DMS79 treated with DMSO at 0.1 percent for 48 hours (cell line): ENCODE data around the gene MCUR1.
"Not testable (repeated sequence)": the region's sequence is repeated elsewhere in the genome, so short reads cannot be mapped to it uniquely, and the experiment has no call there.

ENCODE experiments used
- DNase-seq: peaks from one replicate; lab custom pipeline; 2025; lab: John Stamatoyannopoulos, UW

MCUR1 gene, protein sequence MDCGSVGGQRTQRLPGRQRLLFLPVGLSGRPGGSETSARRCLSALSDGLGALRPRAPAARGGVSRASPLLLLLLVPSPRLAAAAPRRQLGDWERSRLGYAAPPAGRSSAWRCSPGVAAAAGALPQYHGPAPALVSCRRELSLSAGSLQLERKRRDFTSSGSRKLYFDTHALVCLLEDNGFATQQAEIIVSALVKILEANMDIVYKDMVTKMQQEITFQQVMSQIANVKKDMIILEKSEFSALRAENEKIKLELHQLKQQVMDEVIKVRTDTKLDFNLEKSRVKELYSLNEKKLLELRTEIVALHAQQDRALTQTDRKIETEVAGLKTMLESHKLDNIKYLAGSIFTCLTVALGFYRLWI

GRCh38 chr6:13814176-13814937 lies at the start of gene MCUR1:
TSS of gene MCUR1 (minus strand) at chr6:13814557. CDS start at chr6:13814429, 128 bp downstream.
- DNase-seq = peak; percentile 34

GRCh38 chr6:13863699-13864155 lies 49.4 kb upstream of the MCUR1 start:
- DNase-seq = no peak

DNA sequence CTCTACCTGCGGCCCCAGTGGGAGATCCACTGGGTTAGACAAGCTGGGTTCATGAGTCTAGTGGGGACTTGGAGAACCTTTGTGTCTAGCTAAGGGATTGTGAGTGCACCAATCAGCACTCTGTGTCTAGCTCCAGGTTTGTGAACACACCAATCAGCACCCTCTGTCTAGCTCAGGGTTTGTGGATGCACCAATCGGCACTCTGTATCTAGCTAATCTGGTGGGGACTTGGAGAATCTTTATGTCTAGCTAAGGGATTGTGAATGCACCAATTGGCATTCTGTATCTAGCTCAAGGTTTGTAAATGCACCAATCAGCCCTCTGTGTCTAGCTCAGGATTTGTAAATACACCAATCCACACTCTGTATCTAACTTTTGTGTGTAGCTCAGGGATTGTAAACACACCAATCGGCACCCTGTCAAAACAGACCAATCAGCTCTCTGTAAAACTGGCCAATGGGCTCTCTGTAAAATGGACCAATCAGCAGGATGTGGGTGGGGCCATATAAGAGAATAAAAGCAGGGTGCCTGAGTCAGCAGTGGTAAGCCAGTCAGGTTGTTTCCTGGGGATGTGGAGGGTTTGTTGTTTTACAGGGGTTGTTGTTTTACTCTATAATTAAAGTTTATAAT lies 46.3 kb upstream of the MCUR1 start:
- DNase-seq = not testable (repeated sequence)

- no peak for DNase-seq
Observed at GRCh38 chr6:13859871-13860555, 45.7 kb upstream of the MCUR1 start.

- no peak for DNase-seq
Observed at GRCh38 chr6:13854716-13855250, 40.4 kb upstream of the MCUR1 start.

DNA sequence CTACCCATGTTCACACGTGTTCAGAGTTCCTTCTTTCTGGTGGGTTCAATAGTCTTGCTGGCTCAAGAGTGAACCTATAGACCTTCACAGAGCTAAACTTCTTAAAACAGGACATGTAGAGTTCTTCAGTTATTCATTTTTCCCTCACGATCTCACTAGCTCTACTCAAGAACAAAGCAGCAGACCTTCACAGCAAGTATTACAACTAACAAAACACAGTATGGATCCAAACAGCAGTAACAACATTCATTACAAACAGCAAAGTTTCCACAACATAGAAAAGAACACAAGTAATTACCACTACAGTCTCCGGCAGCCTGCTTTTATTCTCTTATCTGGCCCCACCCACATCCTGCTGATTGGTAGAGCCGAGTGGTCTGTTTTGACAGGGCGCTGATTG lies 39.5 kb upstream of the MCUR1 start:
- no peak for DNase-seq

DNA sequence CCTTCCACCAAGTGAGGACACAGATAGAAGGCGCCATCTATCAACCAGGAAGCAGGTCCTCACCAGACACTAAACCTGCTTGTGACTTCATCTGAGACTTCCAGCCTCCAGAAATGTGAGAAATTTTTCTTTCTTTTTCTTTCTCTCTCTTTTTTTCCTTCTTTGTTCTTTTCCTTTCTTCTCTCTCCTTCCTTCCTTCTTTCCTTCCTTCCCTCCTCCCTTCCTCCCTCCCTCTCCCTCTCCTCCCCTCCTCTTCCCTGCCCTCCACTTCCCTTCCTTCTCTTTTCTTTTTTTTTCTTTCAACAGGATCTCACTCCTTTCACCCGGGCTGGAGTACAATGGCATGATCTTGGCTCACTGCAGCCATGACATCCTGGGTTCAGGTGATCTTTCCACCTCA lies 37.4 kb upstream of the MCUR1 start:
- no peak for DNase-seq

DNA sequence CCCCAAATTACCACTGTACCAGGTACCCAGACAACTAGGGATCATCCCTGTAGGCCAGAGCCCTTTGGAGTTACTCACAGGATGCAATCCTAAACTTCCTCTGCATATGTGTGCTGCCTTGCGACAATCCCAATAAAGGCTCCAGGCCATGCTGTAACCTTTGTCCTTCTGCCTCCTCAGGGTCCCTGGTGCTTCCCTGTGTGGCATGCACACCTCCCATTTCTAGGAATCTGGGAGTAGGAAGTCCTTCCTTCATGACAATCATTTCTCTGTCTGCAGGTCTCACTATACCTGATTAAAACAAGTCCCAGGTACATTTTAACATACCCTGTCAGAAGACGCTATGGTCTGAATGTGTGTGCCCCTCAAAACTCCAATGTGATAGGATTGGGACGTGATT lies 37.0 kb upstream of the MCUR1 start:
- no peak for DNase-seq

DNA sequence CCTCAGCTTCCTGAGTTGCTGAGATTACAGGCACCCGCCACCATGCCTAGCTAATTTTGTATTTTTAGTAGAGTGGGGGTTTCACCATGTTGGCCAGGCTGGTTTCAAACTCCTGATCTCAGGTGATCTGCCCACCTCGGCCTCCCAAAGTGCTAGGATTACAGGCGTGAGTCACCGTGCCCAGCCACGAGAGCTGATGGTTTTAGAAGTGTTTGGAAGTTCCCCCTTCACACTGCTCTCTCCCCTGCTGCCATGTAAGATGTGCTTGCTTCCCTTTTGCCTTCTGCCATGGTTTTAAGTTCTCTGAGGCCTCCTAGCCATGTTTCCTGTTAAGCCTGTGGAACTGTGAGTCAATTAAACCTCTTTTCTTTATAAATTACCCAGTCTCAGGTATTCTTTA lies 36.3 kb upstream of the MCUR1 start:
- DNase-seq = not testable (repeated sequence)

- peak; percentile 3 for DNase-seq
Observed at GRCh38 chr6:13848522-13849150, 34.3 kb upstream of the MCUR1 start.

DNA sequence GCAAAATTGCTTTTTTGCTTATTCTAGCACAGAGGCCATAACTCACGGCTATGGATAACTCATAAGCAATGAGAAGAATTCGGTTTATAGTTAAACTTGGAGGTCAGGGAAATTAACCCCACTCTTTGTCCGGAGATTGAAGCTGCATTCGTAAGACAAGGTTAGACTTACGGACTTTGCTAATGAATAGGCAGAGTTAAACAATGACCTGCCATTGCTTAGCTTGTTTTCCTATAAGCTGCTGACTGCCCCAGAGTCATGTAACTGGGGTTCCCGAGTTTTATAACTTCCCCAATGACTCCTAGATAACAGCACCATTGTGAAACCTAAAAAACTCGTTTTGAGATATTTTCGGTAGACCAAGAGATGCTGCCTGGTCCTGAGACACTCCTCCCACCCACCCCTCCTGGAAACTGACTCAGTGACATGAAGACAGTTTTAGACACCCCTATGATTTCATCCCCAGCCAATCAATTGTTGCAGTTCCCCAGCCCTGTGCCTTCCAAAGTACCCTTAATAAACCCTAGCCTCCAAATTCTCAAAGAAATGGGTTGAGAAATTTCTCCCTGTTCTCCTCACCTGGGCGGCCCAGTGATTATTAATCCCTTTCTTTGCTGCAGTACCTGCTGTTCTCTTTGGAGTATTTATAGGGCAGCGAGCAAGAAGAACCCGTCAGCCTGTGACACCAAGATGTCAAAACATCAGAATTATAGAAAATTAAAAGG lies 33.1 kb upstream of the MCUR1 start:
- no peak for DNase-seq

- DNase-seq = no peak
Observed at GRCh38 chr6:13846841-13847240, 32.5 kb upstream of the MCUR1 start.

DNA sequence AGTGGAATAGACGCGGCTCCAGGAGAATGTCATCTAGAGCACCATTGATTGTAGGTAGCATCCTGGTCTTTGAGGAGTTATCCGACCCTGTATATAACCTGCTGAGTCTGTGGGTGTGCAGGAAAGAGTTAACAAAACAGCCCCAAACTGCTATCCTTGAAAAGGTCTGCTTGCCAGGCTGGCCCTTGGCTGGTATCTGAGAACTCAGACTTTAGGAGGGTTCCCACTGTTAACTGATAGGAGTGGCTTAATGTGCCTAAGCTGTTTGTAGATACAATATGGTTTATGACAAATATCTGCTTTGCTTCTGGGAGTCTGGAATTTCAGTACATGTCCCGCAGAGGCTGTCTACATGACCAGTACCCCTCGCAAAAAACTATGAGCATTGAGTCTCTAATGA lies 27.6 kb upstream of the MCUR1 start:
- DNase-seq = no peak

GRCh38 chr6:13838616-13839015 lies 24.3 kb upstream of the MCUR1 start:
- DNase-seq = no peak

DNA sequence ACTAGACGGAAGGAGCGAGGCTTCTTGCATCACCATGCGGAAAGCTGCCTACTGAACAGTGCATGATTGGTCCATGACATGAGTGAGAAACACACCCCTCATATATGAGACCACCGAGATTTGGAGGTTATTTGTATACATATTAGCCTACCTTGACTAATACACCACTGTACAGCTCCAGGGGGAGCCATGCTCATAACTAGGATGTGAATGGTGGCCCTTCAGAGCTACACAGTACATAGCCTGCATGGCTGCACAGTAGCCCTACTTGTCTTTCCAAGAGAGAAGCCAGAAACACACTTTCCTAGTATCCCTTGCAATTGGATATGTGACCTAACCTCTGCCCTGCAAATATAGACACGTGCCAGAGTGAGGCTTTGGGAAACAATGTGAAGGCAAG lies 21.8 kb upstream of the MCUR1 start:
- DNase-seq = no peak

- no peak for DNase-seq
Observed at GRCh38 chr6:13834790-13835189, 20.4 kb upstream of the MCUR1 start.

- not testable (repeated sequence) for DNase-seq
Observed at GRCh38 chr6:13834018-13834417, 19.7 kb upstream of the MCUR1 start.

DNA sequence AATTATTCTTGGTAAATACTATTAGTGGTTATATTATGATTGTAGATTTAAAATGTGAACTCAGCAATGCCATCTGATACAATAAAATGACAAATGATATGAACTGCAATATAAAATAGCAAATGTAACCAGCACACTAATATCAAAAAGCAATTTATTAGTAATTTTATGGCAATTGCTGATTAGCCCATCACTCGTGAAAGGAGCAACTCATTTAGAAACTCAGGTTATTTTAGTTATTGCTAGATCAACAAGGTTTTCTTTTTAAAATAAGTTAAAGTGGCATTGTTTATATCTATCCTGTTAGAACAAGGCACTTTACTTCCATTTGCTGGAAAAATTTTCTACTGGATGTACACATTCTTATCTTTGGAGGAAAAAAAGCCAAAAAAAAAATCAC lies 18.4 kb upstream of the MCUR1 start:
- DNase-seq = no peak

GRCh38 chr6:13831615-13832014 lies 17.3 kb upstream of the MCUR1 start:
- DNase-seq = no peak

DNA sequence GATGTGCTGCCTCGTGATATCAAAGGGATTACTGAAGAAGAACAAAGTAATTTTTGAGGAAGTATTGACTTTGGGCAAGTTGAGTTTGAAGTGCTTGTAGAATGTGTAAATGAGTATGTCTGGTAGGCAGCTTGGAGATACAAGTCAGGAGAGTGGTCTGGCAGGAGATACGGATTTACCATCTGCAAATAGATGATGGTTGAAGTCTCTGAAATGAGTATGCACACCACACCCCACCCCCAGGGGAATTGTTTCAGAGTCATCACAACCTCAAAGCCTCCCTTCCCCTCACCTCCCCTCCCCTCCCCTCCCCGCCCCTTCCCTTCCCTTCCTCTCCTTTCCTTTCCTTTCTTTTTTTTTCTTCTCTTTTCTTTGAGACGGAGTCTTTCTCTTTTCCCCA lies 16.4 kb upstream of the MCUR1 start:
- DNase-seq = no peak

GRCh38 chr6:13829419-13829818 lies 15.1 kb upstream of the MCUR1 start:
- not testable (repeated sequence) for DNase-seq
